GM18520 (cell line): ENCODE results near the gene CCDC28B.
A peak's percentile ranks its signal among the peaks of the same experiment; 100 is the strongest.

Source experiments
- ATAC-seq: cut with Tn5 transposase; IDR thresholded peaks from one replicate; pipeline ENCODE4 v1.9.1; 2021; ENCODE audit not compliant: unreplicated experiment

The CCDC28B gene

DNA sequence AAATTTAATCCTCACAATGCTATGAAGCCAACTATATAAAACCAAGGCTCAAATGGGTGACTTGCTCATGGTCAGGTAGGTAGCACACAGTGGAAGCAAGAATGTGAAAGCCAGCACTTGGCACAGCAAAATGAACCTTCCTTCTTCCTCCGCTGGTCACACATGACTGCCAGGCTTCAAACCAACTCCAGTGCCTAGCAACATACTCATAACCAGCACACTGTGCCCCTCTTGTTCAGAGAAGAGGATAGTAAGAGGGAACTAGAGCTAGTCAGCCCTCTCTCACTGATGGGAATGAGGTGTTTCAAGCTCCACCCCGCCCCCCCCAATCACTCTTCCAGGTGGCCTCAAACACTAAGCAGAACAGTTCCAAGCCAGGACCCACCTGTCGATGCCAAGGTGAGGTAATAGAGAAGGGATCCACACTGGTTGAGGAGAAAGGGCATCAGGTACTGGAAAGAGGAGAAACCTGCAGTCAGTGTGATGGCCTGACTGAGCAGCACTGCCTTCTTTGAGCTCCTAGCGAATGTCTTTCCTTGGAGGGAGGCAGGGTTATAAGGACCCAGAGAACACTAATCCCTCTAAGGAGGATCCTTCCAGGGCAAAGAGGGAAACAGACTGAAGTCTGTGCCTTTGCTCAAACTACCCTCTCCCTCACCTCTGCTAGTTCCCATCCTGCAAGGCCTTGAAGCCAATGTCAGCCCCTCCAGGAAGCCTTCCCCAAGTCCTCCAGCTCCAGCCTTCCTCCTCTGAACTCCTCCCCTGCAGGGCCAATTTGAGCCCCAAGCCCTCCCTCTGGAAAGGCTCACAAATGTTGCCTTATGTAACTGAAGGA lies 20.6 kb downstream of the CCDC28B start:
- ATAC-seq: no peak

DNA sequence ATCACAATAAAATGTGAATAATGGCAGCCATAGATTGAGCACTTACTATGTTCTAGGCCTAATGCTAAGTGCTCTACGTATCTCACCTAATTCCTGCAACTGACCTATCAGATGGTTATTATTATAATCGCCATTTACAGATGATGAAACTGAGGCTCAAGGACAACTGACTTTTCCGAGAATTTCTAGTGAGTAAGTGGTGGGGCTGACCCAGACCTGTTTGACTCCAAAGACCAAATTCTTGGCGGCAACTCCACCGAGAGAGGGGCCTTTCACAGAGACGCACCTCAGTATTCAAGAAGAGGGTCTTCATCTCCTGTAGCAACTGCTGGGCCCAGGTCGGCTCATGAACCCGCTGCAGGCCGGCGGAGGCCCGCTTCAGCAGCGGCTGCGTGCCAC lies 21.2 kb downstream of the CCDC28B start:
- no peak for ATAC-seq

DNA sequence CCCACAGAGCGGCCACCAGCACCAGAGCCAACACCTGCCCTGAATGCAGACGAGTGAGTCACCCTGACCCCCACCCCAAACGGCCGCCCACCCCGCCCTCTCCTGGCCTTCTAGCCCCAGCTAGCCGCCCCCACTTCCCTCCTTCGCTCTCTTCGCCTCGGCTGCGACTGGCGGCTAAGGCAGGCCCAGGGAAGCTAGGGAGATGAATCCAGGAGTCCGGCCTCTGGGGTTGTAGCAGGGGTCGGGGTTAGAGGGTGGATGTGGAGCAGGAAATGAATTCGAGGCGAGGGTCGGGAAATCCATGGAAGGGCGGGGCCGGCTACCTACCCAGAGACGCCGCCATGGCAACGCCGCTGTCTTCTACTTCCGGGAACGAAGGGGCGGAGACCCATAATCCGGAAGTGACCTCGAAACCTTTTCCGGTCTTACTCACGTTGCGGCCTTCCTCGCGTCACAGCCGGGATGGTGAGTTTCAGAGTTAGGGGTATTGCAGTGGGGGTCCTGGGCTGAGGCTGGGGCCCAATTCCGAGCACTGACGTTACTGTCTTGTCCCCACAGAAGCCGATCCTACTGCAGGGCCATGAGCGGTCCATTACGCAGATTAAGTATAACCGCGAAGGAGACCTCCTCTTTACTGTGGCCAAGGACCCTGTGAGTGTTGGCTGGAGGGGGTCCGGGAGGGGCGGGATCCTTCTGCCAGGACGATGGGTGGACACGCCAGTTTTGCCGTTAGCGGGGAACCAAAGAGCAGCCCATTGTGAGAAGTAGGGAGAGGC lies 21.8 kb downstream of the CCDC28B start, which contains the start of the genes EIF3I and TMEM234:
Gene EIF3I (plus strand): TSS at position 428 of the 776 bp plus-strand sequence. CDS start 35 bp downstream, at position 463.
Gene TMEM234 (minus strand): TSS at position 374 of the 776 bp plus-strand sequence. CDS start 31 bp downstream, at position 343.
- peak; percentile 86 for ATAC-seq

DNA sequence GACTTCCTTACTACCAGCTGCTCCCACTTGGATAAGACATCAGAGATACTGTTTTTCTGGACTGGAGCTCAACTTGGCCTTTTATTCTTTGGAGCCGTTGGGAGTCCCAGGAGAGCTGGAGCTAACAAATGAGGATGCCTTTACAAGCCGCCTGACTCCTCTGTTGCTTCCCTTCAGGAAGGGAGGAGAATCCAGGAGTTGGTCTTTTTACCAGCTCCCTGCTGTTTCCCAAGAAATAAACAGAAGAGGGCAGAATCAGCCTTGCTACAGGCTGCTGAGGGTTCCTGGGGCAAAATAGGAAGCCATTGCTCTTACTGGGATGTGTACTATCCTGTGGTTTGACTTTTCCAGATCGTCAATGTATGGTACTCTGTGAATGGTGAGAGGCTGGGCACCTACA lies 23.3 kb downstream of the CCDC28B start:
- no peak for ATAC-seq

DNA sequence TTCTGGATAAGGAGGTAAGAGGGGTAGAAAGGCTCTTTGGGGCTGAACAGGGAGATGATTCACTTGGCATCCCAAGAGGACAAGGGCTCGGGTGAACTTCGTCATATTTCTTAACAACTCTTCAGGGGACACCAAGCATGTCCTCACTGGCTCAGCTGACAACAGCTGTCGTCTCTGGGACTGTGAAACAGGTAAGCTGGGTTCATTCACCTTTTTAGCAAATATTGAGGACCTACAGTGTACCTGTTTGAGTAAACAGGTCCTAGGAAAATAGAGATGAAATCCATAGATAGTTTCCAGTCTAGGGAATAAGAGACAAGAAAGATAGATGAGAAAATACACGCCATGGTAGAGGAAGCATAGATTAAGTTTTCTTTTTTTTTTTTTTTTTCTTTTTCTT lies 23.9 kb downstream of the CCDC28B start:
- ATAC-seq: no peak

DNA sequence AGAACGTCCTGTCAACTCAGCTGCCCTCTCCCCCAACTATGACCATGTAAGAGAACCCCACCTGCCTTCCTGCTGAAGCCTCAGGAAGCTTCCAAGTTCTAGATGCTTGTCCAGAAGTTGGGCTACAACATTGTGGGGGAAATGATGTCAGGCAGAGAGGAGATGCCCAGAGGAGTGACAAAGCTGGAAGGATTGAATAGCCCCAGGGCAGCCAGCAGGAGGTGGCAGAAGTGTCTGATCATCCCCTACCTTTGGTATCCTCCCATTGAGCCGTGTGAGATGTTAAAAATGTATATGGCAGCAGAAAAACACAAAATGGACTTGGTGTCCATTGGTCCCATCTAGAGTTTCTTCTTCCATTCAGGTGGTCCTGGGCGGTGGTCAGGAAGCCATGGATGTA lies 28.4 kb downstream of the CCDC28B start:
- no peak for ATAC-seq

DNA sequence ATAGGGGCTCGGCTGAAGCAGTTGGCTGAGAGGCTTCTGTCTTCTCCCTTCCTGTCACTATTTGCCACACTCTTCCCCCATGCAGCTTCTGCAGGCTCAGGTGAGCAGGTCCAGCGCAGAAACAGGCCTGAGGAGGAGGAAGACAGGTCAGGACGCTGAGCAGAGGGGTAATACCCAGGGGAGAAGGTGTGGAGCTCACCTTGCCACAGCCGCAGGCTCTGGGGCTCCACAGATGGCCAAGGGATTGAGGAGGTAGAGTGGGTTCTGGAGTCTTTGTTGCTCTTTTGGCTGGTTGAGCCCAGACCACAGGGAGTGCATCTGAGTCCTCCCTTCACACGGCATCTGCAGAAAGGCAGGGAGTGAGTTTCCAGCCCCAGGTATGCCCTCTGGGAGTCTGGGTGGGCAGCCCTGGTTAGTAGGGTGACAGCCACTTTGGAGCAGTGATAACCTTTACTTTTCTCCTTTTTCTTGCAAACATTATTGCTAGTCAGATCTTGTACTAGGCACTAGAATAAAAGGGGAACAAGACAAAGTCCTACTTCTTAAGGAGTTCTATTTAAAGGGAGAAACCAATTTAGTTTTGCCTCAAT lies 31.5 kb downstream of the CCDC28B start:
- ATAC-seq: no peak

DNA sequence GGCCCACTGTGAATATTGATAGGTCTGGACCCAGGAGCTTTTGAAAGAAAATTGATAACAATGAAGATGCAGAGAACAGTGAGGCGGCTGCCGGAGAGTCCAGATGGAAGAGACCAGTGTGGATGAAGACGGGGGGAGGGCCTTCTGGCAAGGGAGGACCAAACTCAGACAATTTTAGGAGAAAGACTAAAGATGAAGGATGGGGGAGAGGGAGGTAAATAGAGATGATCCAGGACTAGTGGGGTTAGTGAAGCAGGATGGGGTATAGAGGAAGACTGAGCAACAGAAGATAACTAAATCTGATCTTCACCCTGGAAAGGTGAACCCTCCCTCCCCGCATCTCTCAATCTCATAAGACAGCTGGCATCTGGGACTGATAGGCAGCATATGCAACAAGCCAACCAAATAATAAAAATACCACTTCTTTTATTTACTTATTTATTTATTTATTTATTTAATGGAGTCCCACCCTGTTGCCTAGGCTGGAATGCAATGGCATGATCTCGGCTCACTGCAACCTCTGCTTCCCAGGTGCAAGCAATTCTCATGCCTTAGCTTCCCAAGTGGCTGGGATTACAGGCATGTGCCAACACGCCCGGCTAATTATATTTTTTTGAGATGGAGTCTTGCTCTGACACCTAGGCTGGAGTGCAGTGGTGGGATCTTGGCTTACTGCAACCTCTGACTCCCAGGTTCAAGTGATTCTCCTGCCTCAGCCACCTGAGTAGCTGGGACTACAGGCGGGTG lies 32.3 kb downstream of the CCDC28B start:
- no peak for ATAC-seq

DNA sequence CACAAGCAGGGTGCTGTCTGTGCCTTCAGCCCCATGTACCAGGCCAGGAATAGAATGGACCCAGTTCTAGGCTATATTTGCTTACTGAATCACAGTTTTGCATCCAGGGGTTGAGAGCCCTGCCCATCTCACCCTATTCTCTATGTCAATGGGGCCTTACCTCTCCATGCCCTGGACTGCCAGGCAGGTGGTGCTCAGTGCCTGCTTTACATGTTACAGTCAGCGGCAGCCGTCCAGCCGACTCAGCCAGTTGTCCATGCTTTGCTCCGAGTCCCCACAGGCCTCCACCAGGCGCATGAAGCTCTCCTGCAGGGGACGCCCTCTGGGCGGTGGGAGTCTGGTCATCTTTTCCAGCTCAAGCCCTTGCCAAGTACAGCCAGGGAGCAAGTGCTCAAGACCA lies 34.4 kb downstream of the CCDC28B start:
- ATAC-seq: no peak

DNA sequence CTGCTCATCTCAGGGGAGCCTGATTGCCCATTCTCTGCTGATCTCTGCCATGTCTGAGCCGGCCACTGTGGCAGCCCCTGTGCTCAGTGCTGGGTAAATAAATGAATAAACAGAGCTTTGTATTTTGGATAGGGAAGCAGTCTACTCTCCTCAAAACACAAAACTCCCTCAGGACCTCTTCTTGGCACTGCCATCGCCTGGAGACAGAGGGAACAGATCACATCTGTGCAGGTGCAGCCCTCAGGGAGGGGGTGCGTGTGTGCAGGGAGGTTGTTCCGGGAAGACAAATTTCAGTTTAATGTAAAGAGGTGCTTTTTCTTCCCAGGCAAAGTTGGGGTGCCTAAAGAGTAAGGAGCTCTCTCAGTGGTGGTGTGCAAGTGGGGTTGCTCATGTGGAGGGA lies 38.9 kb downstream of the CCDC28B start:
- ATAC-seq: no peak

DNA sequence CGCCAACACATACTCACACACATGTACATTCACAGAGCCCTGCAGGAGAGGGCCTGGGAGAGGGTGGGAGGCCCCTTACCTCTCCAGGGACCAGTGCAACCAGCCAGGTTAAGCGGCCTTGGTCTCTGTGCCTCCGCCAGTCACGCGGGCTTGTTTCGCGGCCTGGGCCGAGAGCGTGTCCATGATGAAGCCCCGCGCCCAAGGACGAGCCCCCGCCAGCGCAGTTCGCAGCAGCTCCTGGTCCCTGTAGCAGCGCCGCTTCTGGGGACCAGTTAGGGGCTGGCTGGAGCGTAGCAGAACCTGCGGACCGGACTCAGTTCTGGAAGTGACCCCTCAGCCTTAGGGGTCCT lies 39.4 kb downstream of the CCDC28B start:
- ATAC-seq: no peak

DNA sequence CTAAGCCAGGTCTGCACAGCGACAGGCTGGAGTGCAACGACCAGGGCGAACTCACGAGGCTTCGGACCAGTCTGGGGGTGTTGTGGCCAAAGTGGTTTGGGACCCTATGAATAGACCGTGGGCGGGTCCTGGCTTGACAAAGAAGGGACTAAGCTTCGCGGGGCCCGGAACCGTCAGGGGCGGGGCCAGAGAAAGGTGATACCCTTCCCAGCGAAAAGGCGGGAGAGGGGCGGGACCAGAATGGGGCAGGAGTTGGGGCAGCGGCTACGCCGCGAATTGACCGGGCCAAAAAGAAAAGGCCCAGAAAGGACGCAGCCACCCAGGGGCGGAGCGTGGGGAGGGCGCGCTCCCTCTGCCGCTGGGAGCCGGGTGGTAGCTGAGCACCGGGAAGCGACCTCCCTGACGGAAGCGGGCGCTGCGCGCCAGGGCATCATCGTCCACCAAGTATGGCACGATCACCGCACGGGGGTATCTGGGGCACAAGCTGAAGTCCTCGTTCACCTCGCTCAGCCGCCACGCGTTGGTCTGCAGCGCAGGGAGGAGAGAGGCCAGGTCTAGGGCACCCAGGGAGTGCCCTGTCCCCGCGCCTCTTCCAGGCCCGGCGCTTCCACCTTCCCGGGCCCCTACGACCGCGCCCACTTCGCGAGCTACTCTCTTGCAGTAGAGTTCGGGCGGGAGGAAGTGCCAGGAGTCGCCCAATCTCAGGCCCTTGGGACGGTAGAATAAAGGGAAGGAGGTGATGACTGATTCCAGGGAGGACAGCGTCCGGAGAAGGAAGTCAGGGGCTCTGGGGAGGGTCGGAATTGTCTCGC lies 40.0 kb downstream of the CCDC28B start:
- no peak for ATAC-seq

DNA sequence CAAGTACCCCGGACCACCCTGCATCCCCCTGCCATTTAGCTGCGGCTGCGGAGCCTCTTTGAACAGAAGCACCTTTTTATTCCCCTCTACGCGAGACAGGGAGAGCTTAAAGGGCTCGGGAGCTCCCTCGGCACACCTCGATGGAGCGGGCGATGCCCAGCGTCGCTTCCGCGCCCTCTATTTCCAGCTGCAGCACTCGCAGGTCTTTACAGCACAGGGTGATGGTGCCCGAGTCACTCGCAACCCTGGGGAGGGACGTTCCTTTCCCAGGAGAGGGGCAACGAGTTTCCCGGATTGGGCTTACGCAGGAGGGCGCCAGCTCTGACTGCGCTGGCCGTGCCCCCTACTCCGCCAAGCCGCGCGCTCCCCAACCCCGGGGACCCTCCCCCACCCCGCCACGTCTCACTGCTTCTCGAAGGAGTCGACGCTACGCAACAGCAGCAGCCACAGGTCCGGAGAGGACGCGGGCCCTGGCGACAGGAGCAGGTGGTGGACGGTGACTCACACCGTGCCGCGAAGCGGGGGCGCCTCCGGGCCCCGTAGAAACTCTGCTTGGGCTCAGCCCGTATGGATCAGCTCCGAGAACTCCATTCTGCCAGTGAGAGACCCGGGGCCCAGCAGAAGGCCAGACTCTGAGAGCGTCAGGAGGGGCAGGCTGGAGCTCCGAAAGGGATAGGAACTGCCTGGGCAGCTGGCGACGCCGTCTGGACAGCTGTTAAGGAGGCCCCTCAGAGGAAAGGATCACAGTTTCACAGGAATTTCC lies 40.8 kb downstream of the CCDC28B start:
- no peak for ATAC-seq

DNA sequence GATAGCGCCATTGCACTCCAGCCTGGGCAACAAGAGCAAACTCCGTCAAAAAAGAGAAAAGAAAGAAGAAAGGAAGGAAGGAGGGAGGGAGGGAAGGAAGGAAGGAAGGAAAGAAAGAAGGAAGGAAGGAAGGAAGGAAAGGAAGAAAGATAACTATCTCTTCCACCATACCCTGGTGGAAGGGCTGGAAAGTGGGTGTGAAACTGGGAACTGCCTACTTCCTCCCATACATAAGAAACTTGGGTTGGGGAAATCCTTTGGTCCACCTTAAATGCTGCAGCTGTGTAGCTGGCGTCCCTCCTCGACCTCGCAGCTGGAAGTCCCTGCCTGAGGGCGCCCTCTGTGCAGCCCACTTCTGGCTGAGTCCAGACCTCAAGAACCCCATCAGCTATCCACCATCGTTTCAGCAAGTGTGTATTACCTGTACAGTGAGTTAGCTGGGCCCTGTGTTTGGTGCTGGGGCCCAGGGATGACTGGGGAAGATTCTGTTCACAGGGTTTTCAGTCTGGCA lies 42.0 kb downstream of the CCDC28B start:
- no peak for ATAC-seq

DNA sequence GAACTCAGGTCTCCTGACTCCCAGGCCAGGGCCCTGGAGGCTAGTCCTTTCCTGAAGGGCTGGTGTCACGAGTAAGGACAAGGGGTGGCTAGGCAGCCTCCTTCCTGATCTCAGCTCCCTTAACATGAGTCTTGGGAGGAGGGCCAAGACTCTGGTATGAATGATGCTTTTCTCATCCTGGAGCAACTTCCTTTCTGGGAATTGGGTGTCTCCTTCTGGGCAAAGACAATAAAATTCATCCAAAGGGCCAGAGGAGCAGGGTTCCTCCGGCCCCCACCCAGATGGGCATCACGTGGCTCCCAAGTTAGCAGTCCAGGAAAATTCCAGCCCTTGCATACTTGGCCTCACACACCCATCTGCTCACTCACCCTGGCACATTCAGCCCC lies 46.5 kb downstream of the CCDC28B start, which contains the start of gene FAM167B:
Gene FAM167B (plus strand): TSS at position 335 of the 386 bp plus-strand sequence. CDS start 200 bp downstream, outside the sequence.
- no peak for ATAC-seq

DNA sequence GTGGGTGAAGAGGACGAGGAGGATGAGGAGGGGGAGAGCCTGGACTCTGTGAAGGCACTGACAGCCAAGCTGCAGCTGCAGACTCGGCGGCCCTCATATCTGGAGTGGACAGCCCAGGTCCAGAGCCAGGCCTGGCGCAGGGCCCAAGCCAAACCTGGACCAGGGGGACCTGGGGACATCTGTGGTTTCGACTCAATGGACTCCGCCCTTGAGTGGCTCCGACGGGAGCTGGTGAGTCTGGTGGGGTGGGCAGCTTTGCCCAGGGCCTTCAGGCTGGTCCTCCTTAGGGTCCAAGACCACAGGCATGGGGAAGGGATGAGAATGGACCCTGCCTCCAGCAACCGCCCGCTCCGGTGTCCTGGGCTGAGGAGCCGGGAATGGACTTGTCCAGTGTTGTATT lies 47.1 kb downstream of the CCDC28B start:
- ATAC-seq: no peak

DNA sequence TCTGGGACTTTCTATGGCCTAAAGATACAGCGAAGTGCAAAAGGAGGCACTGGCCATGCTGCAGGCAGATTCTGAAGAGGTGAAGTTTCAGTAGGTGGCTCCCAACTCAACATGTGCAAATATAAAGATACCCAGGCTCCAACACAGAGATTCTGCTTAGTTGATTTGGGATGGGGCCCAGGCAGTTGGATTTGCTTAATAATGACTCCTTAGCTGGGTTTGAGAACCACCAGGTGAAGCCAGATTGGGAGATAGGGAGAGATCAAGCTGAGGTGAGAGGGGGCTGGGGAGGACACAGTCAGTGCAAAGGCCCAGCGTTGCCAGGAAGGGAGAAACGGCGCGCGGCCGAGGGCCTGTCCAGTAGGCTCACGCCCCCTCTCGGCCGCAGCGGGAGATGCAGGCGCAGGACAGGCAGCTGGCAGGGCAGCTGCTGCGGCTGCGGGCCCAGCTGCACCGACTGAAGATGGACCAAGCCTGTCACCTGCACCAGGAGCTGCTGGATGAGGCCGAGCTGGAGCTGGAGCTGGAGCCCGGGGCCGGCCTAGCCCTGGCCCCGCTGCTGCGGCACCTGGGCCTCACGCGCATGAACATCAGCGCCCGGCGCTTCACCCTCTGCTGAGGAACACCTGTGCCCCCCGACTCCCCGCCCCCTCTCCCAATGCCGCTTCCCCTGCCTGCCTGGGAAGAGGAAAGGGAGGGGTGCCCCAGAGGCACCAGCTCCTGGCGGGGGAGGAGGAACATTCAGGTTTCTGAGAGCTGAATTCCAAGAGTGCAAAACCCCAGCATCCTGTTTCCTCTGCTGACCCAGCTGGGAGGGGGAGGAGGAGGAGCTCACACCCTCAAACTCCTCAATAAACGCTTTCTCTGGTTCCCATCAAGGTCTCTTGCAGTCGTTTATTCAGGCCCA lies 47.8 kb downstream of the CCDC28B start:
- no peak for ATAC-seq
